Fibroblast of lung (primary cell): ENCODE results near the gene ABCA2.

Experiments used
- CTCF ChIP-seq, 2 donors: IDR thresholded peaks in 1 of 2; conservative IDR thresholded peaks in 1 of 2; 1 replicate in 1 of 2; 2 replicates in 1 of 2; pipeline ENCODE4 v1.5.1; 2011 to 2012; ENCODE audit warnings: low read length in 2 of 2, control low read depth in 1 of 2, inconsistent platforms in 1 of 2, low read depth in 1 of 2, mild to moderate bottlenecking in 1 of 2
- EZH2 ChIP-seq: IDR thresholded peaks from 2 replicates; pipeline ENCODE4 v1.5.1; 2012; ENCODE audit warnings: low read length, control low read depth, mild to moderate bottlenecking; ENCODE audit errors: missing control alignments

- TF ChIP-seq CTCF (conservative IDR thresholded peaks at IDR 0.05 in 1 of 2, IDR thresholded peaks at IDR 0.05 in 1 of 2; ENCODE audit: low read depth in 1 of 2, low read length in 2 of 2) (no peak), EZH2 (no peak)
These were observed 7.4 kb upstream of the ABCA2 start for GRCh38 chr9:137035507-137035834.
